ENCODE data around the gene FANCE. TPM values are rescaled to one million over a fixed set of nuclear protein-coding genes. Genes with fewer than 3 reads are reported as not detected.

Gene FANCE
- total RNA-seq, 2 donors from 2014 or later = 4.9 to 9.2 TPM

DNA sequence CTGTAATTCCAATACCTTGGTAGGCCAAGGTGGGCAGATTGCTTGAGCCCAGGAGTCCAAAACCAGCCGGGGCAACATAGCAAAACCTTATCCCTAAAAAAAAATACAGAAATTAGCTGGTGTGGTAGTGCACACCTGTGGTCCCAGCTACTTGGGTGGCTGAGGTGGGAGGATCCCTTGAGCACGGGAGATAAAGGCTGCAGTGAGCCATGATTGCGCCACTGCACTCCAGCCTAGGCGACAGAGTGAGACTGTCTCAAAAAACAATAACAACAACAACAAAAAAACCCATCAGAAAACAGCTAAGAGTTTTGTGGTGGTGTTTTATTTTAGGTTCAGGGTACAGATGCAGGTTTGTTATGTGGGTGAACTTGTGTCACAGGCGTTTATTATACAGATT, 42.9 kb upstream of the FANCE start:
- ATAC-seq (no peak), DNase-seq (no peak)
- 83 to 85% methylated on average over 5 of the region's 5 CpGs for WGBS, 2 donors

DNA sequence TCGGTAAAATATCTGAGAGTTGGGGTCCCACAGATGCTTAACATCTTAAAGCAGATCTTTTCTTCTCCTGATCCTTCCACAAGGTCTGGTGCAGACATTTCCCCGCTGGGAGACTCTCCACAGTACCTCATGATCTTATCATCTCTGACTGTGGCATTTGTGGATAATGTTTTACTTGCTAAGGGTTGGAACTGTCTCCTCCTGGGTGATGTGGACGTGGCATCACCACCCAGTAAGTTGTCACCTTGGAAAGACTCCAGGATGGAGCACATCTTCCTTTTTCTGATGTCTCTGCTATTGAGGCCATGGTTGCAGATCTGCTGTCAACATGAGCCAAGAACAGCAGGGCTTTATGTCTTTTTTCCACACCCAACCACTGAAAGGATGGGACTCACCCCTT, 42.0 kb upstream of the FANCE start:
- H3K4me3 ChIP-seq = no peak overlapping the region
- intact Hi-C loops (cut with DNase I) = no loop called here
- TF ChIP-seq POLR2A (IDR thresholded peaks at IDR 0.05) = no peak
- TF ChIP-seq CTCF (IDR thresholded peaks at IDR 0.05) = no peak
- H3K27ac ChIP-seq = no peak overlapping the region
- no peak for ATAC-seq
- no peak for DNase-seq
- no peaks in the 10 kb centered on the region for H3K9me3 ChIP-seq
- WGBS, 2 donors = 59 to 61% methylated on average over 3 of the region's 3 CpGs
- H3K4me1 ChIP-seq = peaks cover 7% of the 10 kb centered on the region
- H3K27me3 ChIP-seq = no peaks in the 10 kb centered on the region
- H3K36me3 ChIP-seq (replicated peaks in 1 of 2; ENCODE audit: insufficient read depth in 1 of 2, low read depth in 2 of 2) = peaks cover 0 to 2% of the 10 kb centered on the region in 2 donors

More for the DNA sequence above, 42.9 kb upstream of the FANCE start:
- H3K4me3 ChIP-seq = no peak overlapping the region
- H3K4me1 ChIP-seq = no peaks in the 10 kb centered on the region
- TF ChIP-seq POLR2A (IDR thresholded peaks at IDR 0.05) (no peak), CTCF (IDR thresholded peaks at IDR 0.05) (no peak)
- no peak overlapping the region for H3K27ac ChIP-seq
- no peaks in the 10 kb centered on the region for H3K27me3 ChIP-seq
- intact Hi-C loops (cut with DNase I) = no loop called here
- no peaks in the 10 kb centered on the region for H3K9me3 ChIP-seq
- H3K36me3 ChIP-seq (replicated peaks in 1 of 2; ENCODE audit: insufficient read depth in 1 of 2, low read depth in 2 of 2) = peaks cover 0 to 2% of the 10 kb centered on the region in 2 donors

DNA sequence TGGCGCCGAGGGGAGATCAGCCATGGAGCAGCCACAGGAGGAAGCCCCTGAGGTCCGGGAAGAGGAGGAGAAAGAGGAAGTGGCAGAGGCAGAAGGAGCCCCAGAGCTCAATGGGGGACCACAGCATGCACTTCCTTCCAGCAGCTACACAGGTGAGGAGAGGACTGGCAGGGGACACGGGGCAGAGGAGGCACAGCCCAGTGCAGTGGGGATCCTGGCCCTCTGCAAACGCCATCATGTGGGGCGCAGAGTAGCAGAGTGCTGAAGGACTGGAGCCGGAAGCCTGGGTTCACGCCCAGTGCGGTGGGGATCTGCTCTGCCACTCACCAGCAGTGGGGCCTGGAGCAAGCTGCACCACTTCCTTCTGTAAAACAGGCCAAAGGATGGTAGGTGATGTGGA, 41.1 kb upstream of the FANCE start:
- Histone ChIP-seq H3K27me3 (no peaks in the 10 kb centered on the region), H3K27ac (no peak overlapping the region), H3K9me3 (no peaks in the 10 kb centered on the region), H3K36me3 (replicated peaks in 1 of 2; ENCODE audit: insufficient read depth in 1 of 2, low read depth in 2 of 2) (peaks cover 0 to 2% of the 10 kb centered on the region in 2 donors), H3K4me3 (no peak overlapping the region), H3K4me1 (peaks cover 9% of the 10 kb centered on the region)
- intact Hi-C loops (cut with DNase I) = no loop called here
- ATAC-seq = no peak
- no peak for DNase-seq
- 74 to 98% methylated on average over 5 to 9 of the region's 9 CpGs for WGBS, 2 donors
- TF ChIP-seq POLR2A (IDR thresholded peaks at IDR 0.05) = no peak
- no peak for TF ChIP-seq CTCF (IDR thresholded peaks at IDR 0.05)

- Histone ChIP-seq H3K36me3 (replicated peaks in 1 of 2; ENCODE audit: insufficient read depth in 1 of 2, low read depth in 2 of 2) (peaks cover 0 to 2% of the 10 kb centered on the region in 2 donors), H3K27me3 (no peaks in the 10 kb centered on the region), H3K27ac (no peak overlapping the region), H3K4me3 (no peak overlapping the region), H3K9me3 (no peaks in the 10 kb centered on the region), H3K4me1 (peaks cover 9% of the 10 kb centered on the region)
- no peak for DNase-seq
- WGBS, 2 donors = 98 to 99% methylated on average over 8 of the region's 8 CpGs
- TF ChIP-seq POLR2A (IDR thresholded peaks at IDR 0.05) (no peak), CTCF (IDR thresholded peaks at IDR 0.05) (no peak)
- ATAC-seq = no peak
- intact Hi-C loops (cut with DNase I) = no loop called here
Observed at GRCh38 chr6:35412102-35412501, 40.0 kb upstream of the FANCE start.

DNA sequence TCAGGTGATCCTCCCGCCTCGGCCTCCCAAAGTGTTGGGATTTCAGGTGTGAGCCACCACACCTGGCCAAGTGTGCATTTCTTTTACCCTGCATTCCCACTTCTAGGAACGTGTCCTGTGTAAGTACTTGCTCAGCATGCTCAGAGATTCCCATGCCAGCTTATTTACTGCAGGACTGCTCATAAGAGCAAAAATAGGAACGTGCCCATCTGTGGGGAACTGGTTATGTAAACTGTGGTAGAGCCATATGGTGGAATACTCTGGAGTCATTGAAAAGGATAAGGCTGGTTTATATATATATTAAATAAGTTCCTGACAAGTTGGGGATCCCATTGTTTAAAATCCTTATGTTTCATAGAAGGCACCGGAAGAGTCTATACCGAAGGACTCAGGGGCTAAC, 38.2 kb upstream of the FANCE start:
- TF ChIP-seq POLR2A (IDR thresholded peaks at IDR 0.05) = no peak
- TF ChIP-seq CTCF (IDR thresholded peaks at IDR 0.05) = no peak
- intact Hi-C loops (cut with DNase I) = no loop called here
- DNase-seq (no peak), ATAC-seq (no peak)
- no peak overlapping the region for H3K4me3 ChIP-seq
- no peak overlapping the region for H3K27ac ChIP-seq
- no peaks in the 10 kb centered on the region for H3K9me3 ChIP-seq
- no peaks in the 10 kb centered on the region for H3K27me3 ChIP-seq
- WGBS, 2 donors = 93 to 98% methylated on average over 6 of the region's 6 CpGs
- peaks cover 9% of the 10 kb centered on the region for H3K4me1 ChIP-seq
- H3K36me3 ChIP-seq (replicated peaks in 1 of 2; ENCODE audit: insufficient read depth in 1 of 2, low read depth in 2 of 2) = peaks cover 0 to 2% of the 10 kb centered on the region in 2 donors

Measured in body of pancreas (tissue), 4 donors.